GM19468 (cell line): ENCODE results near the gene TANGO6.
"Not testable (repeated sequence)": the region's sequence is repeated elsewhere in the genome, so short reads cannot be mapped to it uniquely, and the experiment has no call there.

Experiments used
- ATAC-seq: cut with Tn5 transposase; IDR thresholded peaks from one replicate; pipeline ENCODE4 v1.9.1; 2021; ENCODE audit warnings: mild to moderate bottlenecking, moderate library complexity, moderate number of reproducible peaks; ENCODE audit not compliant: unreplicated experiment; ENCODE audit errors: extremely low read depth

Gene TANGO6

DNA sequence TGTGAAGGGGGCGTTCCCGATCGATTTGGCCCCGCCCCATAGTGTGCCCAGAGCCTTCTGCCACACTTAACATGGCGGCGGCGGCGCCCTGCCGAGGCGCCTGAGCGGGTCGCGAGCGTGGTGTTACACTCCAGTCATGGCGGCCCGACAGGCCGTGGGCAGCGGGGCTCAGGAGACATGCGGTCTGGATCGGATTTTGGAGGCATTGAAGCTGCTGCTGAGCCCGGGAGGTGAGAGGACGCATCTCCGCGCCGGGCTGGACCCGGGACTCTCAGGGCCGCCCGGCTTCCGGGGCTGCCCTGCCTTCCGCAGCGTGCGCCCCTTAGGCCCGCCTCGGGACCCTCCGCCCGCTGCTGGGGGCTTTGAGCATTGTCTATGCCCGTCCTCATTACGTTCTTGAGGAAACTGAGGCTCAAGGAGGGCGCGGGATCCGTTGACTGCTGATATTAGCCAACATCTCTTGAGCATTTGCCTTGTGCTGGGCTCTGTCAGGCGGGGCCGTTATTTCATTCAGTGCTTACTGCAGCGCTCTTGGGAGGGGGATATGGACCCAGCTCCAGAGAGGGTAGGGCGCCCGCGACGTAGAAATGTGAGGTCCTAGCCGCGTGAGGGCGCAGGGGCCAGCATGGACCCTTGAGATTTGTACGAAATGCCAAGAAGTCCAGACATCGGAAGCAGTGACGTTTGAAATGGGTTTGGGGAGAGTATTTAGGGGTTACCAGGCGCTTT, at the start of gene TANGO6:
TSS of gene TANGO6 (plus strand) at position 50 of the 729 bp plus-strand sequence. CDS start at position 137, 87 bp downstream.
- no peak for ATAC-seq

- no peak for ATAC-seq
Measured at GRCh38 chr16:68798398-68798797, 44.9 kb upstream of the TANGO6 start.

- peak; percentile 39 for ATAC-seq
Measured at GRCh38 chr16:68800257-68800875, 43.0 kb upstream of the TANGO6 start.

DNA sequence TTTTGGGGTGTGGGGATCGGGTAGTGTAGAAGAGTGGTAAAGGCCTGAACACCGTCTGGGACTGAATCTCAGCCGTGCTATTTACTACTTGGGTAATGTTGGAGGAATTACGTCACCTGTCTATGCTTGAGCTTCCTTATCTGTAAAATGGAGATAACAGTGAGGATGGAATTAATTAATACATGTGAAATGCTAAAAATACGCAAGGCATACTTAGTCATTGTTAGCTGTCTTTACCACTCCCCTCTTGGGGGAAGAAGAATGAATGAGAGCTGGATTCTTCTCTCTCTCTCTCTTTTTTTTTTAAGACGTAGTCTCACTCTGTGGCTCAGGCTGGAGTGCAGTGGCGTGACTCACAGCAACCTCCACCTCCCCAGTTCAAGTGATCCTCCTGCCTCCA, 41.1 kb upstream of the TANGO6 start:
- no peak for ATAC-seq

- no peak for ATAC-seq
Measured at GRCh38 chr16:68806422-68806821, 36.9 kb upstream of the TANGO6 start.

DNA sequence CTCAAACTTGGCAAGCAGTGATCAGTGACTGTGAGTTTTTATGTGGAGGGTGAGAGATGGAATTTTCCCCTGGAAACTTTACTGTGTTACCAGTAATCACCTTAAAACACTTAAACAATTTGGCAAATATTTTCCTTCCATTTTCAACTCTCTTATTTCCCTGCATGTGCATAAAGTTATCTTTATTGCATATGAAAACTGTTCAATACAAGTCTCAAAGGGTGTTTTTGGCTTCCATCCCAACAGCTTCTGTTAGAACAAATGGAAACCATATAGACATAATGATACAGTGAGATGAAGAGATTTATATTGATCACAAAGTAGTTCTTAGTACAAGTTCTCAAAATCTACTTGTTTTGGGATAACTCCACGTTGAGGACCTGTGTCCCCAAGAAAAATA, 36.4 kb upstream of the TANGO6 start:
- ATAC-seq: no peak

DNA sequence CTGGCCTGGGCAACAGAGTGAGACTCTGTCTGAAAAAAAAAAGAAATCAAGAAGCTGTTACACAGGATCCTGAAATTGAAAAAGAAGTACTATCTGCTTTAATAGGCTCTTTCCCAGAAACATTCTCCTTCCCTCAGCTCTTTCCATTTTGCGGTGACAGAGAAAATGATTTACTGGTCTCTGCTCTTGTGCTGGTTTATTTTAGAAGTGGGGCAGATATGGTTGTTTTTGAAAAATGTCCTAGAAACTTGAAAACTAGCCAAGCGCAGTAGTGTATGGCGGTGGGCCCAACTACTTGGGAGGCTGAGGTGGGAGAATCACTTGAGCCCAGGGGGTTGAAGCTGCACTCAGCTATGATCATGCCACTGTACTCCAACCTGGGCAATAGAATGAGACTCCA, 28.8 kb upstream of the TANGO6 start:
- ATAC-seq: no peak

GRCh38 chr16:68823401-68824135, 19.8 kb upstream of the TANGO6 start:
- ATAC-seq: no peak

DNA sequence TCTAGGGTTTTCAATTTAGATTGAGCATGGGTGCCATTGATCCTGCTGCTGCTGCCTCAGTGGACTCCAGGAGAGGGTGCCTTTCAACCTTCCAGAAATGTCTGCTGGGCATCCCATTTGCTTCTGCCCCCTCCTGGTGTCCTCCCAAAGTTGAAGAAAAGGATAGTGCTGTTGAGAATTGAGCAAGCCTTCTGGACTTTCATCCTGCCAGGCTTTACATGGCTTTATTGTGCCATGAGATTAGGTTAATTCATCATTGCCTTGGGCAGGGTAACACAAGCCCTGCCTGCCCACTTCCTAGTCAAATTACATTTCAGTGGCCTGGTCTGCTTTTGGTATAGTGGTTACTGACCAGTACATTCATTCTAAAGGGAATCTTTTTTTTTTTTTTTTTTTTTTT, 17.9 kb upstream of the TANGO6 start:
- ATAC-seq: no peak

DNA sequence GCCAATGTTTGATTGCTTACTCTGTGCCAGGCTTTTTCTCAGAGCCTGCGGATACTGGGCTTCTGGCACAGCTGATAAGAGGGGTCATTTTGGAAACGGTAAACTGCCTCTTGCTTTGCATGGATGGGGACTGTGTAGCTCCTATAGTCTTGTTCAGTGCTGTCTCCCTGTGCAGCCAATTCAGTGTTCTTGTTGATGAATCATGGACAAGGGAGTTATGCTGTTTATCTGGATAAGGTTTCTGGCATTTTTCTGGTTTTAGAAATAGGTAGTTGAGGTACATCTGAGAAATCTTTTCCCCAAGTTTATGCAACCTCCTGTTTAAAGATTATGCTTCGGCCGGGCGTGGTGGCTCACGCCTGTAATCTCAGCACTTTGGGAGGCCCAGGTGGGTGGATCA, 16.7 kb upstream of the TANGO6 start:
- no peak for ATAC-seq

DNA sequence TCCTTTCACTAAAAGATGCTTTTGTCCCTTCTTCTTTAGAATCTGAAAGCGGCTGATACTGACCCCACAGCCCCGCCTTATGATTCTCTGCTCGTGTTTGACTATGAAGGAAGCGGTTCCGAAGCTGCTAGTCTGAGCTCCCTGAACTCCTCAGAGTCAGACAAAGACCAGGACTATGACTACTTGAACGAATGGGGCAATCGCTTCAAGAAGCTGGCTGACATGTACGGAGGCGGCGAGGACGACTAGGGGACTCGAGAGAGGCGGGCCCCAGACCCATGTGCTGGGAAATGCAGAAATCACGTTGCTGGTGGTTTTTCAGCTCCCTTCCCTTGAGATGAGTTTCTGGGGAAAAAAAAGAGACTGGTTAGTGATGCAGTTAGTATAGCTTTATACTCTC, 10.1 kb upstream of the TANGO6 start:
- no peak for ATAC-seq

- no peak for ATAC-seq
Measured at GRCh38 chr16:68834550-68834949, 8.8 kb upstream of the TANGO6 start.

DNA sequence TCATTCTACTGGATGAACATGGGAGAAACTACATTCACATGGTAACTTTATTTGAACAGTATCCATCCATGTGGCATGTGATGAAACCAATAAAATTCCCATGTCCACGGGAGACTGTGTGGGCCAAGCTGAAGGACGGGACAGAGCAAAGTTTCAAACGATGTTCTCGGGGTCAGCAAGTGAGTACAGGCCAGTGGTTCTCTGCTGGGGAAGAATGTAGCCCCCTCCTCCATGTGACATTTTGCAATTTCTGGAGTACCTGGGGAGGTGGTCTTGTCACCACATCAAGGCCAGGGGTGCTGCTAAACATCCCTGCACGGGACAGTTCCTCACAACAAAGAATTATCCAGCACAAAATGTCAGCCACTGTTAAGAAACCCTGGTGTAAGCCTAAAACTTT, 7.4 kb upstream of the TANGO6 start:
- no peak for ATAC-seq

GRCh38 chr16:68839831-68840230, 3.5 kb upstream of the TANGO6 start:
- ATAC-seq: no peak

DNA sequence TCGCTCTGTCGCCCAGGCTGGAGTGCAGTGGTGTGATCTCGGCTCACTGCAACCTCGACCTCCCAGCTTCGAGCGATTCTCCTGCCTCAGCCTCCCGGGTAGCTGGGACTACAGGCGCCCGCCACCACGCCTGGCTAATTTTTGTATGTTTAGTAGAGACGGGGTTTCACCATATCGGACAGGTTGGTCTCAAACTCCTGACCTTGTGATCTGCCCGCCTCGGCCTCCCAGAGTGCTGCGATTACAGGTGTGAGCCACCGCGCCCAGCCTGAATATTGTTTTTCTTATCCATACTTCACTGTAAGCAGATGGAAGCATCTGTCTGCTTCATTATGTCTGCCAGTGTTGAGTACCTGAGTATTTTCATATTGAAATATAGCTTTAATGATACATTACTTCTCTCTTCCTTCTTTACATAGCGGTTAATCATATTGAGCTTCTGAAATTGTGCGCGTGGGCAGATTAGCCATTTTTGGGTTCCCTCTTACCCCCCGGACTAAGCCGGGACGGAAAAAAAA, 308 bp upstream of the TANGO6 start:
- ATAC-seq: not testable (repeated sequence)

DNA sequence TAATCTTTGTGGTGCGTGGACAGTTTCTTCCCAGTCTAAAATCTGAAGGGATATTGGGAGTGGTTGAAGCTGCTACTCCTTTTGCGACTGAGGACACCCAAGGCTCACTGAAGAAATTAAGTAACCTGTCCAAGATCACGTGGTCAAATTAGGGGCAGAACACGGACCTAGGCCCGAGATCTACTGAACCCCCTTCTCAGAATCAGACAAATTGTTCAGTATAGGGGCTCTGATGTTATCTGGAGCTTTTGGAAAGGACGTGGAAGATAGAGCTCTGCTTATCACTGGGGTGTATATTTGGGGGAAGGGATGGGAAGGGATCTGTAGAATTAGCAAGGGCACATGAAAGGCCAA, 857 bp downstream of the TANGO6 start:
- ATAC-seq: no peak

- ATAC-seq: no peak
Measured at GRCh38 chr16:68848786-68849185, 5.5 kb downstream of the TANGO6 start.

DNA sequence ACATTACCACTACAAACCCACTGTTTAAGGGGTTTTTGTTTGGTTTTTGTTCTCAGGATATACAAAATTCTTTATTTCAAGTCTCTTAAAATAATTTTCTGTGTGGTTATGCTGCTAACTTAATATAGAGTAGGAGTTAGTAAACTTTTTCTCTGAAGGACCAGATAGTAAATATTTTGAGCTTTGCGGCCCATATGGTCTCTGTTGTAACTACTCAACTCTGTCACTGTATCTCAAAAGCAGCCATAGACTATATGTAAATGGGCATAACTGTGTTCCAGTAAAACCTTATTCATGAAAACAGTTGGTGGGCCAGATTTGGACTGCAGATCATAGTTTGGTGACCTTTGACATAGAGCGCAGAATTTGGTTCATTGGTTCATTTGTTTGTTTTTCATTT, 7.2 kb downstream of the TANGO6 start:
- no peak for ATAC-seq

GRCh38 chr16:68851601-68852000, 8.3 kb downstream of the TANGO6 start:
- no peak for ATAC-seq

- ATAC-seq: no peak
Measured at GRCh38 chr16:68857479-68857878, 14.1 kb downstream of the TANGO6 start.

DNA sequence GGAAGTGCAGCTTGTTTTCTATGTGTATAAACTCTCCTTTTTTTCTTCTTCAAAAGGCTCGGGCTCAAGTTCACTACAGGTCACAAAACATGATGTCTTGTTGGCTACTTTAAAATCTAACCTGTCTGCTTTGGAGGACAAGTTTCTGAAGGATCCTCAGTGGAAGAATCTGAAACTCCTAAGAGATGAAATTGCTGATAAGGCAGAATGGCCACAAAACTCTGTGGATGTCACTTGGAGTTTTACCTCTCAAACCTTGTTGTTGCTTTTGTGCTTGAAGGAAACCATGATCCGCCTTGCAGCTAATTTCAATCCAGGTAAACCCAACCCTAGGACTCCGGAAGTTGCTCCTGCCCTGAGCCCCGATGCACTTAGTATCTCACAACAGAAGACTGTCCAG, 16.5 kb downstream of the TANGO6 start:
- ATAC-seq: no peak
